ENCODE results near the gene PSMC5. TPM values are rescaled to one million over a fixed set of nuclear protein-coding genes. Genes with fewer than 3 reads are reported as not detected.

PSMC5 gene
- total and polyA plus RNA-seq, 10 of the 15 experiments (the other 5 are each of a cell fraction or from before 2014, with no cell fraction given), result 55.0 to 266 (median 148) TPM

- TF ChIP-seq ZBTB40 (IDR thresholded peaks at IDR 0.05; ENCODE audit: borderline replicate concordance), result peak; percentile 90
- TF ChIP-seq RUNX3 (IDR thresholded peaks at IDR 0.05; ENCODE audit: low read length), result peak; percentile 88
- TF ChIP-seq, protein P1, sequence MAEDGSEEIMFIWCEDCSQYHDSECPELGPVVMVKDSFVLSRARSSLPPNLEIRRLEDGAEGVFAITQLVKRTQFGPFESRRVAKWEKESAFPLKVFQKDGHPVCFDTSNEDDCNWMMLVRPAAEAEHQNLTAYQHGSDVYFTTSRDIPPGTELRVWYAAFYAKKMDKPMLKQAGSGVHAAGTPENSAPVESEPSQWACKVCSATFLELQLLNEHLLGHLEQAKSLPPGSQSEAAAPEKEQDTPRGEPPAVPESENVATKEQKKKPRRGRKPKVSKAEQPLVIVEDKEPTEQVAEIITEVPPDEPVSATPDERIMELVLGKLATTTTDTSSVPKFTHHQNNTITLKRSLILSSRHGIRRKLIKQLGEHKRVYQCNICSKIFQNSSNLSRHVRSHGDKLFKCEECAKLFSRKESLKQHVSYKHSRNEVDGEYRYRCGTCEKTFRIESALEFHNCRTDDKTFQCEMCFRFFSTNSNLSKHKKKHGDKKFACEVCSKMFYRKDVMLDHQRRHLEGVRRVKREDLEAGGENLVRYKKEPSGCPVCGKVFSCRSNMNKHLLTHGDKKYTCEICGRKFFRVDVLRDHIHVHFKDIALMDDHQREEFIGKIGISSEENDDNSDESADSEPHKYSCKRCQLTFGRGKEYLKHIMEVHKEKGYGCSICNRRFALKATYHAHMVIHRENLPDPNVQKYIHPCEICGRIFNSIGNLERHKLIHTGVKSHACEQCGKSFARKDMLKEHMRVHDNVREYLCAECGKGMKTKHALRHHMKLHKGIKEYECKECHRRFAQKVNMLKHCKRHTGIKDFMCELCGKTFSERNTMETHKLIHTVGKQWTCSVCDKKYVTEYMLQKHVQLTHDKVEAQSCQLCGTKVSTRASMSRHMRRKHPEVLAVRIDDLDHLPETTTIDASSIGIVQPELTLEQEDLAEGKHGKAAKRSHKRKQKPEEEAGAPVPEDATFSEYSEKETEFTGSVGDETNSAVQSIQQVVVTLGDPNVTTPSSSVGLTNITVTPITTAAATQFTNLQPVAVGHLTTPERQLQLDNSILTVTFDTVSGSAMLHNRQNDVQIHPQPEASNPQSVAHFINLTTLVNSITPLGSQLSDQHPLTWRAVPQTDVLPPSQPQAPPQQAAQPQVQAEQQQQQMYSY (CRISPR knock-in tag; IDR thresholded peaks at IDR 0.05), result no peak
- TF ChIP-seq RB1 (IDR thresholded peaks at IDR 0.05; ENCODE audit: borderline replicate concordance), result peak; percentile 98; the same call in 1 of the 2 replicates
- TF ChIP-seq CREM (IDR thresholded peaks at IDR 0.05; ENCODE audit: low read depth), result peak; percentile 62
- TF ChIP-seq FOXK2 (IDR thresholded peaks at IDR 0.05), result no peak
- 0 out of 2 replicates have a peak, but pooled peaks have one; percentile 22 for TF ChIP-seq ASH2L (IDR thresholded peaks at IDR 0.05; ENCODE audit: borderline replicate concordance, low read depth)
- peak; percentile 97 for TF ChIP-seq STAT3 (IDR thresholded peaks at IDR 0.05; ENCODE audit: low read depth, low read length)
- TF ChIP-seq CHD1 (IDR thresholded peaks at IDR 0.05; ENCODE audit: low read depth, low read length), result no peak
- peak; percentile 53; the same call in 1 of the 2 replicates for TF ChIP-seq RFX5 (IDR thresholded peaks at IDR 0.05; ENCODE audit: low read depth, low read length)
- TF ChIP-seq NFXL1 (IDR thresholded peaks at IDR 0.05; ENCODE audit: borderline replicate concordance), result no peak
- TF ChIP-seq MLLT1 (IDR thresholded peaks at IDR 0.05), result peak; percentile 72; the same call in 1 of the 2 replicates
- peak; percentile 85 for TF ChIP-seq E4F1 (IDR thresholded peaks at IDR 0.05; ENCODE audit: borderline replicate concordance, partially characterized antibody)
- peak; percentile 77 for TF ChIP-seq HDGF (IDR thresholded peaks at IDR 0.05)
- peak; percentile 66 for TF ChIP-seq BCL11A (IDR thresholded peaks at IDR 0.05; ENCODE audit: low read depth, low read length)
- TF ChIP-seq ZNF274 (IDR thresholded peaks at IDR 0.05; ENCODE audit: insufficient read depth, insufficient read length), result no peak
- no peak for TF ChIP-seq ZZZ3 (IDR thresholded peaks at IDR 0.05; ENCODE audit: control insufficient read depth, insufficient read length, low read depth)
- TF ChIP-seq JUND (IDR thresholded peaks at IDR 0.05; ENCODE audit: low read depth, low read length), result no peak; the same call in 1 of the 2 replicates
These were observed 15.5 kb downstream of the PSMC5 start, which contains the start of gene SMARCD2 (continued) for GRCh38 chr17:63842540-63843386.
